ENCODE results near the gene CAPN5. TPM values are rescaled to one million over a fixed set of nuclear protein-coding genes. Genes with fewer than 3 reads are reported as not detected.

The CAPN5 gene
- total and polyA plus RNA-seq, 2 of the 13 experiments (the other 11 are each of a cell fraction or from before 2014, with no cell fraction given) = 0.27 to 1.2 TPM

- 0 out of 2 replicates have a peak, but pooled peaks have one; percentile 34 for TF ChIP-seq IRF2 (CRISPR knock-in tag; IDR thresholded peaks at IDR 0.05)
- TF ChIP-seq KDM5A (IDR thresholded peaks at IDR 0.05; ENCODE audit: borderline replicate concordance, low read length) = no peak
- no peak for TF ChIP-seq BRF2 (CRISPR knock-in tag; IDR thresholded peaks at IDR 0.05)
- TF ChIP-seq ZNF367 (CRISPR knock-in tag; IDR thresholded peaks at IDR 0.05; ENCODE audit: borderline replicate concordance) = no peak
- peak; percentile 75 for TF ChIP-seq MIXL1 (CRISPR knock-in tag; IDR thresholded peaks at IDR 0.05)
- TF ChIP-seq FOXP4 (CRISPR knock-in tag; IDR thresholded peaks at IDR 0.05) = peak; percentile 41; the same call in 1 of the 2 replicates
- TF ChIP-seq PITX1 (CRISPR knock-in tag; IDR thresholded peaks at IDR 0.05) = peak; percentile 66; the same call in 1 of the 2 replicates
- peak; percentile 83; the same call in 1 of the 2 replicates for TF ChIP-seq ZNF740 (CRISPR knock-in tag; IDR thresholded peaks at IDR 0.05)
- no peak for TF ChIP-seq ZBTB40 (IDR thresholded peaks at IDR 0.05)
- peak; percentile 51 for TF ChIP-seq ZBTB40 (CRISPR knock-in tag; IDR thresholded peaks at IDR 0.05)
- TF ChIP-seq SPEN (CRISPR knock-in tag; IDR thresholded peaks at IDR 0.05; ENCODE audit: low read depth) = peak; percentile 46; the same call in 1 of the 2 replicates
- peak; percentile 49; the same call in 1 of the 2 replicates for TF ChIP-seq NR2F6 (IDR thresholded peaks at IDR 0.05)
- peak; percentile 69 for TF ChIP-seq NR2F6 (CRISPR knock-in tag; IDR thresholded peaks at IDR 0.05)
- TF ChIP-seq DPF2 (CRISPR knock-in tag; IDR thresholded peaks at IDR 0.05; ENCODE audit: borderline replicate concordance, low read depth) = no peak; the same call in 1 of the 2 replicates
- TF ChIP-seq MIER3 (CRISPR knock-in tag; IDR thresholded peaks at IDR 0.05; ENCODE audit: borderline replicate concordance) = peak; percentile 45; the same call in 1 of the 2 replicates
- TF ChIP-seq MLX (CRISPR knock-in tag; IDR thresholded peaks at IDR 0.05) = peak; percentile 52; the same call in 1 of the 2 replicates
Observed at GRCh38 chr11:77095551-77096490, 29.1 kb downstream of the CAPN5 start (continued).

Measured in HepG2 (cell line).